ENCODE data around the gene KIF1A.
"Not testable (repeated sequence)": the region's sequence is repeated elsewhere in the genome, so short reads cannot be mapped to it uniquely, and the experiment has no call there.

The KIF1A gene

DNA sequence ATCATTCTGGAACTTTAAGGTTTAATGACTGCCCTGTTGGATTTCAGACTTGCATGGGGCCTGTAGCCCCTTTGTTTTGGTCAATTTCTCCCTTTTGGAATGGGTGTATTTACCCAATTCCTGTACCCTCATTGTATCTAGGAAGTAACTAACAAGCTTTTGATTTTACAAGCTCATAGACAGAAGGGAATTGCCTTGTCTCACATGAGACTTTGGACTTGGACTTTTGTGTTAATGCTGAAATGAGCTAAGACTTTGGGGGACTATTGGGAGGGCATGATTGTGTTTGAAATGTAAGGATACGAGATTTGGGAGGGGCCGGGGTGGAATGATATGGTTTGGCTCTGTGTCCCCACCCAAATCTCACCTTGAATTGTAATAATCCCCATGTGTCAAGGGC lies 26.3 kb upstream of the KIF1A start:
- not testable (repeated sequence) for DNase-seq

DNA sequence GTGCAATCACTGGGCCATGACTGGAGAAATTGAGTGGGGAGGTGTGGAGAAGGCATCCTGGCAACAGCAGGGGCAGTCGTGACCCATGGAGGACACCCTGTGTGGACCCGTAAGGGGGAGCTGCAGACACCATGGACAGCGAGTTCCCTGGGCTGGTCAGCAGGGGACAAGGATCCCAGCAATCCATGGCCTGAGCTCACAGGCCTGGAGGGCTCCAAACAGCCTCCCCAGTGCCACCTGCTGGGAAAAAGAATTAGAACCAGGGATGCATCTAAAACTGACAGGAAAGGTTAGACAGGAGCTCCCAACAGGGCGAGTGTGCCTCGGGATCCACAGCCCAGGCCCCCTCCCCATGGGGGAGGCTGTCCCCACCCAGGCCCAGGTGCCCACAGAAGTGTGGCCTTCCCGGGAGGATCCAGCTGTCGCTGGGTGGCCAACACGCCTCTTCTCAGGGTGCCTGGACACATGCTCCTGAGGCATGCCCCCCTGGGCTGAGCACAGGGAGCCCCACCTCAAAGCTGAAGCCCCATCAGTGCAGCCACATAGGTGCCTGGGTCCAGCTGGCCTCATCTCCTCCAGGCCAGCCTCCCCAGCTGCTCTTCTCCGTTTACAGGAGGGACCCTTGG lies 20.5 kb upstream of the KIF1A start:
- no peak for DNase-seq

DNA sequence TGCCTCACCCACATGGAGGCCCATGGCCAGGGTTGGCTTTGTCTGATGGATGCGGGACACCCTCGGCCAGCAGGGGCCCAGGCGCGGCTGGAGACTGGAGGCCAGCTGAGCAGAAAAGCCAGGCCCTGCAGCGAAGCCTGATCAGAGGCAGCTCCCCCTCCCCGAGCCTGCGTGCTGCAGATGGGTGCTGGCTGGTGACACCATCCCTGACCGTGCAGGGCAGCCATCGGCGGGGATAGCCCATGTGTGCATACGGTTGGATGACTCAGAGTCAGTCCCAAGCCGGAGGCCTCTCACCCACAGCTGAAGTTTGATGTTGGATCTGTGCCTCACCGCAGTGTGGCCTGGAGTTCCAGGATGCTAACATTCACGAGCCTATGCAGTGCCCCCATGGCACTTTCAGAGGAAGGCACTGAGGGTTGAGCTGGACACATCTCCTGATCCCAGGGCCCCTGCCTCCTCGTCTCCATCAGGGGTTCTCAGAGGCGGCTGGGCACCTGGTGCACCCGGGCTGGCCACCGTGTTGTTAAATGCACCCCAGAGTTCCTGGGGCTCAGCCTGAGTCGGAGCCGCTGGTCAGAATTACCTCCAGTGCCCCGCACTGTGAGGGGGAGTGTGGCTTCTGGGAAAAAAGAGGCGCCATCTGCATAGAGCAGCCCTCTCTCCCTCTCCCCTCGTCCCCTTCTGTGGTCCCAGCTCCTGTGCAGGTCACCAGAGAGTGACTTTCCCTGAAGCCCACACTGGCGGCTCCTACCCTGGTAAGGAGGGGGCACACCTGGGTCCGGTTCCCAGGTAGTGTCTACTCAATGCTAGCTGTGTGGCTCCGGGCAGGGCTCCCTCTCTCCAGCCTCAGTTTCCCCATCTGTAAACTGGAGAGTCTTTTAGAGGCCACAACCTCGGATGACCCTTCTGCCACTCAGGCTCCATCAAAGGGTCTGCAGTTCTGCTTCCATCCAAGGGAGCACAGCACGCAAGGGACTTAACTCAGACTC lies 19.4 kb upstream of the KIF1A start:
- no peak for DNase-seq

DNA sequence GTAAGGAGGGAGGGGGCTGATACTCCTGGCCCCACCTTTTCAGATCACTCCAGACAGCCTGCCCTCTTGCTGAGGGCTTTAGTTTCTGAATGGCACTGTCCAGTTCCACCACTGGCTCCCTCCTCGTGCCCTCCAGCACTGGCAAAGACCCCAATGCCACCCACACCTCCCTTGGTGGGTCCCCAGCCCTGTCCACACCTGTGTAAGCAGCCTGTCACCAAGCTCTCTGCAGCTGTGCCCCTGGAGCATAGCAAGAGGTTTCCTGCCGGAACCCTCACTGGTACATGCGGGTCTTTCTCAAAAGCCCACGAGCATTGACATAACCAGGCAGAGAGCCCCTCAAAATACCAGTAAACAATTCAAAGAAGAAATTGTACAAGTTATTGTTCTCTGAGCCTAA lies 17.6 kb upstream of the KIF1A start:
- no peak for DNase-seq

DNA sequence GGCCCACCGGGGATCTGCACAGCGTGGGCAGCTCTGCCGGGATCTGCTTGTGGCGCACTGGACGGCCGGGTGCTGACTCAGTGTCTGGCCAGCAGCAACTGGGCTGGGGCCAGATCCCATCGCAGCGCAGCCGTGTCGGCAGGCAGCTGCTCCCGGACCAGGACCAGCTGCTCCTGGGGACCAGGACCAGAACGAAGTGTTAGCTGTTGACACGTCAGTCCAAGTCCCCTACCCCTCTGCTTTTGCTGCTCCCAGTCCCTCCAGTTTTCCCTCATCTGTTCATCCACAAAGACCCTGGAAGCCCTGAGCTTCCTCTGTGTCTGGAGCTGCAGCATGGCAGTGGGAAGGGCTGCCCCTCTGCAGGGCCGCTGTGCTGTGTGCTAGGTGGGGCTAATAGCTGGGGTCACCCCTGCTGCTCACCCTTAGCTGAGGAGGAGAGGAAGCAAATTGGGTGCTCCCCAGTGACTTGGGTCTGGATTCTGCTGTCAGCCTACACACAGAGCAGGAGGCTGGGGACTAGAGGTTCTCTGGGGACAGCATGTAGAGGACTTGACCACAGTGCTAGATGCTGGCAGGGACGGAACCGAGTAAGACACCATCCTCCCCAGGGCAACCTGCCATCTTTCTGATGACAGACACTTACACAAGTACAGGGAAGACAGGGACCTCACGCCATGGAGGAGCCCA lies 16.9 kb upstream of the KIF1A start:
- no peak for DNase-seq

- DNase-seq: no peak
Measured at GRCh38 chr2:240835528-240835927, 15.5 kb upstream of the KIF1A start.

GRCh38 chr2:240834377-240834975 lies 14.5 kb upstream of the KIF1A start:
- no peak for DNase-seq

DNA sequence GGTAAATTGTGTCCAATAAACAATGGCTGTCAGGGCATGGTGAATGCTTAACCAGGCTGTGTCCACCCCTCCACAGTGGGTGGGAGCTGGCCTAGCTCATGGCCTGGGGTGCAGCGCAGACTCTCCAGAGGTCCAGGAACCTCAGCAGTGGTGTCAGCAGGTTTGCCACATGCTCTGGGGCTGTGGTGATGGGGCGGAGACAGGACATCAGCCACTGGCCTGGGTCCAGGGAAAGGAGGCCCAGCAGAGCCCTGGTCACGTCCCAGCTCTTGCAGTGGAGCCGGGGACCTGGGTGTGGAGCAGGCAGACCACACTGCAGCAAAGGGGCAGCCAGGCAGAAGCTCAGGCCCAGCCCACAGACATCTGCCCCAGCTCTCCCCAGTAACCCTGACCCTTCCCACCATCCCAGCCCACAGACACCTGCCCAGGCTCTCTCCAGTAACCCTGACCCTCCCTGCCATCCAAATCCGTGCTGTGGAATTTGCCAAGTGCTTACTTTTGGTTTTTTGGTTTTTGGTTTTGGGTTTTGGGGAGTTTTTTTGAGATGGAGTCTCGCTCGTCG lies 13.8 kb upstream of the KIF1A start:
- no peak for DNase-seq

DNA sequence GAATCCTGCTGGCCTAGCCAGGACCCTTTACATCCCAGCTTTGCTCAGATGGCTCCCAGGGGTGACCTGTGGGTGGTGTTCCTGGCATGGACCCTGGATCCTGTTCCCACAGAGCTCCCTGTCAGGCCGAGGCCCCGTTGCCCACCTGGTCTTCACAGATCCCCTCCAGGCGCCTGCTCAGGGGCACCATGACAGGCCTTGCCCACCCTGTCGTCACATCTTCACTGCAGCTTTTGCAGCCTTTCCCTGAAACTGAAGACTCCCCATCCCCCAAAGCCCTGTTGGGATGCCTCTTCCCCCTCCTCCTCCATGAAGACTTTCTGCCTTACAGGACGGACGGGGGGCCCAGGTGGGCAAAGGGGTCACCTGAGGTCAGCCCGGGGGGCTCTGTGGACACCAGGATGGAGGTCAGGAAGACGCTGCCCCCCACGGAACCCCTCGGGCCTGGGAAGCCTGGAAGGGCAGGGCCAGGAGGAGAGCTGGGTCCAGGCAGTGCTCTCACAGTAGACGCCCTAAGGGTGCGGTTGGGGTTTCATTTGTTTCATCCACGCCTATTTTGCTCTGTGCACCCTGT lies 13.0 kb upstream of the KIF1A start:
- no peak for DNase-seq

DNA sequence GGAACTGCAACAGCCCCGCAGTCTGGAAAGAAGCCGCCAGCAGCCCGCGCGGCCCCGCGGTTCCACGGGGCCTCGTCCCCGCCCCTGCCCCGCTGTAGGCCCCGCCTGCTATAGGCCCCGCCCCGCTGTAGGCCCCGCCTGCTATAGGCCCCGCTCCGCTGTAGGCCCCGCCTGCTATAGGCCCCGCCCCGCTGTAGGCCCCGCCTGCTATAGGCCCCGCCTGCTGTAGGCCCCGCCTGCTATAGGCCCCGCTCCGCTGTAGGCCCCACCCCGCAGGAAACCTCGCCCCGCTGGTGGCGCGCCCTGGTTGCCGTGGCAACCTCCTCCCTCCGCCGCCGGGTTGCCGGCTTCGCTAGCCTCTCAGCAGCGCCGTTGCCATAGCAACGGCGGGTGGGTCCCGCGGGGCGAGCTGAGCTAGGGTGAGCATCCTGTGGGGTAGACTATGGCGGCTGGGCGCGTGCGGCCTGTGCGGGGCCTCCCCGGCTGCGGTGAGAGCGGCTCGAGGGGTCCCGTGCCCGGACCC lies 12.2 kb upstream of the KIF1A start:
- DNase-seq: peak; percentile 27

- DNase-seq: no peak
Measured at GRCh38 chr2:240831594-240832204, 11.7 kb upstream of the KIF1A start.

DNA sequence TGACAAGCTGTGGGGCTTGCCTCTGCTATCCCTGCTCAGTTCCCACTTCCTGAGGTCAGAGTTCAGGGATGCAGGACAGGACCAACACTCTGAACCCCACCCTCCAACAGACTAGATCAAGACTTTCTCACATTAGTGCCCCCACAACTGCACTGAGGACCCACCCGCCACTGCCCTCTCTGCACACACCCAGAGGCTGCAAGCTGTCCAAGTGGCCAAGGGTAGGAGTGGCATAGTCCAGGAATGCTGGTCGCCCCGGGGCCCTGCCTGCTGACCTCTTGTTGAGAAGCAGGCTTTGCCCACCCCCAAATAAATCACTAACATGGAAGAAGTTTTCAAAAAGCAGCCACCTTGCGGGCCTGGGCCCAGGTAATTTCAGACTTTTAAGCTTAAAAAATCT lies 5.5 kb upstream of the KIF1A start:
- no peak for DNase-seq

DNA sequence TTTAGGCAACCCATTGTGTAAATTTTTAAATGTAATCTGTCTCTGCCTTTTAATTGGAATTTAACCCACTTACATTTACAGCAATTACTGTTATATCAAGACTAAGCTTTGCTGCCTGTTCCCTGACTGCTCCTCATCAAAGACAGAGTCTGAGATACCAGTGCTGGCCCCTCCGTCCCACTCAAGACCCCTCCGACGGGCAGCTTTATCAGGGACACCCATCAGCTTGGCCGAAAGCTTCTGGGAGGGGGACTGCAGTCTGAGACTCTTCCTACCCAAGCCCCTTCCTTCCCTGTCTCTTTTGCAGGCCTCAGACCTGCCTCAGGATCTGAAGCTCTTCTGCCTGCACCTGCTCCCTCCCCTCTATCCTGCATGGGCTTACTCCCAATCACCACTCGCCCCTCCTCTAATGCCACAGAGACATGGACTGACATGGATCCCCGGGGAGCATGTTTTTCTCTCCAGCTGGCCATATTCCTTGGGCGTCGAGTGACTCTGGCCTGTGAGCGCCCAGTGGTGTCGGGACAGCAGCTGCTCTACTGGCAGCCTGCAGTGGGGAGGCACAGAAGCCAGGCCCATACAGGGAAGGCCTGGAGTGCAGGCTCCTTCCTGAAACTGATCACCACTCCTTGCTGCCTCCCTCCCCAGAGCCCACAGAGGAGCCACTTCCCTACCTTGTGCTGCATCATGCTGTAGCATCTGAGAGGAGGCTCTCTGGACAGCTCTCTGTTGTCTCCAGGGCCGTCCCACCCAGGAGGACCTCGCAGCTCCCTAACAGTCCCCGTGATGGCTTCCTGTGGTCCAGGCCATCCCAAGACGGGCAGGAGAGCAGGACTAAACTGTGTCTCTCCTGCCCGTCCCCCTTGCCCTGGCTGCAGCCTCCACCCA lies 3.7 kb upstream of the KIF1A start:
- DNase-seq: no peak

DNA sequence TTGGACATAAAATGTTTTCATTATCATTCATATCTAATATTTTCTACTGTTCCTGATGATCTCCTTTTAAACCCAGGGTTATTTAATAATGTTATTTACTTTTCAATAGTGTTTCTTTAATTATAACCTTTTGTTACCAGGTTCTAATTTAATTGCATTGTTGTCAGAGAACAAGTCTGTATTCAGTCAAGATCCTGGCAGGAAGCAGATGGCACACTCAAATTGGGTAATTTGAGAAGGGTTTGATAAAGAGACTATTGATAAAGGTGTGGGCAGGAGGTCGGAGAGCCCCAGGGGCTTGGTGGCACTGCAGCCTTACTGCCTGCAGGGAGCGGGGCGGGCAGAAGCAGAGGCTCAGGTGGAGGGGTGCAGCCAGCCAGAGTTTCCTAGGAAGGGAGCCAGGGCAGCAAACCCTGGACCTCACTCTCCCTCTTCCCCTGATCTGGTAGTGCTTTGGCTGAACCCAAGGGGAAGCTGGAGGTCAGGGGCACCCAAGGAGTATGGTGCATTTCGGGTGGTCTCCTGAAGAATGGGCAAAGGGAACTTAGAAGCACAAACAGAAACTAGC lies 2.3 kb upstream of the KIF1A start:
- DNase-seq: no peak

DNA sequence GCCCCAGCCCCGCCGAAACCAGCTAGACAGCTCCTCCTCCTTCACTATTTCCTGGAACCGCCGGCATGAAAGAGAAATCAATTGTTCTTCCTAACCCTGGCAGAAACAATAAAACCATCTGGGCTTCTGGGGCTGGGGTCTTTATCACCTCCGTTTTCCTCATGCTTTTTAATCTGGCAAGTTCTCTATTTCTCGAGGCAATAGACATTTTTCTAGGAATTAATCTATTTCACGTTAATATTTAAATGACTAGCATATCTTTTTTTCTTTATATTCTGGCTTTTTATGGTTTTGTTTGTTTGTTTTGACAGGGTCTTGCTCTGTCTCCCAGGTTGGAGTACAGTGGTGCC lies 1.4 kb upstream of the KIF1A start:
- DNase-seq: no peak

- peak; percentile 1 for DNase-seq
Measured at GRCh38 chr2:240820607-240821428, 799 bp upstream of the KIF1A start.

GRCh38 chr2:240819126-240819857 lies 727 bp downstream of the KIF1A start:
- DNase-seq: no peak

DNA sequence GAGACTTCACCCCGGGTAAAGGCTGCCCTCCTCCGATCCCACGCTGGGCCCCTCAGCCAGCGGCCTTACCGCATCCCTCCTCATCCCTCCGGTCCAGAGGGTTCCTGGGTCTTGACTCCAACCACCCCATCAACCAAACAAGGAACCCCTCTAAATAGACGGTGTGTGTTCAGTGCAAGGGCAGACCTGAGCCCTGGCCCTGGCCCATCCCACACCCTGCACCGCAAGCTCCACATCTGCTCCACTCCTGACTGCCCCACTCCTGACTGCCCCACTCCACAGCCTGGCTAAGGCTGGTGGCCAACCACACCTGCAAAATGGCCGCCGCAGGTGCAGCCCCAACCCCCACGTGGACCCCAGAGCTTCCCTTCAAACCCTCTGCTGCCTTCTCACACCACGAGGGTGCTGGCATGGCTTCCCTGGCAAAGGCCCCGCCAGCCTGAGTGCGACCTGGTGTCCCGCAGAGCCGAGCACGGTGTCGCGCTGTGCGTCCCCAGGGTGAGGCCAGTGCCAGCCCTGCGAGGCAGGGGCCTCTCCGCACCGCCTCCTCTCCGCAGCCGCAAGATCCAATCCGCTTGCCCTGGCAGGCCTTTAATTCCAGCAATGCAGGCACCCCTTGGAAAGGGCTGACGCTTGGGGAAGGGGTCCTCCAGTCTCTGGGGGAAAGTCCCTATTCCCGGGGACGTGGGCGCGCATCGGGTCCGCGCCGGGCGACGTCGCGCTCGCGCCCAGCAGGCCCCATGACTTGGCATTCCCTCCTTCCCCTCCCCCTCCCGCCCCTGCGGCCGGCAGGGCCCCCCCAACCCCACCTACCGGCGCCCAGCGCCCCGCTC lies 1.5 kb downstream of the KIF1A start:
- DNase-seq: no peak
